Fibroblast of the conjunctiva (primary cell): ENCODE measurements around the gene NUDT4B.
"Not testable (repeated sequence)": the region's sequence is repeated elsewhere in the genome, so short reads cannot be mapped to it uniquely, and the experiment has no call there.

Experiments
- DNase-seq: peaks from one replicate; pipeline ENCODE4 v3.0.0-alpha.2; 2010; ENCODE audit warnings: low read depth

NUDT4B gene

GRCh38 chr1:148738667-148739066, 9.9 kb upstream of the NUDT4B start:
- not testable (repeated sequence) for DNase-seq

GRCh38 chr1:148743200-148743599, 5.4 kb upstream of the NUDT4B start:
- DNase-seq: not testable (repeated sequence)

- DNase-seq: not testable (repeated sequence)
Observed at GRCh38 chr1:148743726-148744720, 4.6 kb upstream of the NUDT4B start.

- not testable (repeated sequence) for DNase-seq
Observed at GRCh38 chr1:148749335-148749681, 734 bp downstream of the NUDT4B start.

GRCh38 chr1:148756231-148756630, 7.7 kb downstream of the NUDT4B start:
- not testable (repeated sequence) for DNase-seq

- DNase-seq: not testable (repeated sequence)
Observed at GRCh38 chr1:148757446-148757845, 8.9 kb downstream of the NUDT4B start.

- not testable (repeated sequence) for DNase-seq
Observed at GRCh38 chr1:148758412-148758811, 9.8 kb downstream of the NUDT4B start.

GRCh38 chr1:148758925-148759324, 10.4 kb downstream of the NUDT4B start:
- not testable (repeated sequence) for DNase-seq

GRCh38 chr1:148759749-148760148, 11.2 kb downstream of the NUDT4B start:
- not testable (repeated sequence) for DNase-seq

GRCh38 chr1:148760206-148760605, 11.6 kb downstream of the NUDT4B start:
- DNase-seq: not testable (repeated sequence)

GRCh38 chr1:148761360-148761759, 12.8 kb downstream of the NUDT4B start:
- DNase-seq: not testable (repeated sequence)

- DNase-seq: not testable (repeated sequence)
Observed at GRCh38 chr1:148765238-148766019, 16.9 kb downstream of the NUDT4B start.

- DNase-seq: not testable (repeated sequence)
Observed at GRCh38 chr1:148768541-148768940, 20.0 kb downstream of the NUDT4B start.

GRCh38 chr1:148769495-148769894, 20.9 kb downstream of the NUDT4B start:
- not testable (repeated sequence) for DNase-seq

GRCh38 chr1:148773690-148774089, 25.1 kb downstream of the NUDT4B start:
- not testable (repeated sequence) for DNase-seq

GRCh38 chr1:148774102-148774501, 25.5 kb downstream of the NUDT4B start:
- not testable (repeated sequence) for DNase-seq

- not testable (repeated sequence) for DNase-seq
Observed at GRCh38 chr1:148775263-148775662, 26.7 kb downstream of the NUDT4B start.

GRCh38 chr1:148777649-148778048, 29.1 kb downstream of the NUDT4B start:
- DNase-seq: not testable (repeated sequence)

- DNase-seq: not testable (repeated sequence)
Observed at GRCh38 chr1:148780404-148780803, 31.8 kb downstream of the NUDT4B start.

GRCh38 chr1:148791543-148792099, 43.0 kb downstream of the NUDT4B start:
- not testable (repeated sequence) for DNase-seq

- not testable (repeated sequence) for DNase-seq
Observed at GRCh38 chr1:148793762-148794332, 45.3 kb downstream of the NUDT4B start.
